Hematopoietic multipotent progenitor cell (in vitro differentiated cells): ENCODE results near the gene SARDH. TPM values are rescaled to one million over a fixed set of nuclear protein-coding genes. Genes with fewer than 3 reads are reported as not detected.
"Not testable (repeated sequence)": the region's sequence is repeated elsewhere in the genome, so short reads cannot be mapped to it uniquely, and the experiment has no call there.

Source experiments
- DNase-seq, 3 donors: peaks; one replicate each; pipeline ENCODE4 v3.0.0-alpha.2; 2011 to 2015; ENCODE audit warnings: low read depth in 2 of 3, low spot score in 2 of 3
- total RNA-seq: library from RNA; depleted of rRNA; stranded (reverse); fragments of >200 nt; gene quantifications from one replicate; pipeline ENCODE4 v1.2.3, GENCODE V29; 2012

The SARDH gene
- total RNA-seq, 1 donor = 10.5 TPM

GRCh38 chr9:133761641-133762248 is 23.6 kb upstream of the SARDH start:
- DNase-seq = no peak

DNA sequence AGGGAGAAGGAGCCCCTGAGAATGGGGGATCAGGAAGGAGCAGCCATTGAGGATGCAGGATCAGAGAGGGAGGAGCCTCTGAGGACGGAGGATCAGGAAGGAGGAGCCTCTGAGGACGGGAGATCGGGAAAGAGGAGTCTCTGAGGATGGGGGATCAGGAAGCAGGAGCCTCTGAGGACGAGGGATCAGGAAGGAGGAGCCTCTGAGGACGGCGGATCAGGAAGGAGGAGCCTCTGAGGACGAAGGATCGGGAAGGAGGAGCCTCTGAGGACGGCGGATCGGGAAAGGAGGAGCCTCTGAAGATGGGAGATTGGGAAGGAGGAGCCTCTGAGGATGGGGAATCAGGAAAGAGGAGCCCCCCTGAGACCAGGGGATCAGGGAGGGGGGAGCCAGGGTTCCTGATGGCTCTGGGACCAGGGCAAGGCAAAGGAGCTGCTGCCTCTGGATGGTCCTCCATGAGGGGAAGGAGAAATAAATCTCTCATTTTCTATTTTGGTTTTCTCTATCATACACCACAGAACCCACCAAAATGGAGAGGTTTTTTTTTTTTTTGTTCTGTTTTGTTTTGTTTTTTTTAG is 22.6 kb upstream of the SARDH start:
- no peak for DNase-seq

GRCh38 chr9:133759946-133760345 is 21.8 kb upstream of the SARDH start:
- DNase-seq = no peak

DNA sequence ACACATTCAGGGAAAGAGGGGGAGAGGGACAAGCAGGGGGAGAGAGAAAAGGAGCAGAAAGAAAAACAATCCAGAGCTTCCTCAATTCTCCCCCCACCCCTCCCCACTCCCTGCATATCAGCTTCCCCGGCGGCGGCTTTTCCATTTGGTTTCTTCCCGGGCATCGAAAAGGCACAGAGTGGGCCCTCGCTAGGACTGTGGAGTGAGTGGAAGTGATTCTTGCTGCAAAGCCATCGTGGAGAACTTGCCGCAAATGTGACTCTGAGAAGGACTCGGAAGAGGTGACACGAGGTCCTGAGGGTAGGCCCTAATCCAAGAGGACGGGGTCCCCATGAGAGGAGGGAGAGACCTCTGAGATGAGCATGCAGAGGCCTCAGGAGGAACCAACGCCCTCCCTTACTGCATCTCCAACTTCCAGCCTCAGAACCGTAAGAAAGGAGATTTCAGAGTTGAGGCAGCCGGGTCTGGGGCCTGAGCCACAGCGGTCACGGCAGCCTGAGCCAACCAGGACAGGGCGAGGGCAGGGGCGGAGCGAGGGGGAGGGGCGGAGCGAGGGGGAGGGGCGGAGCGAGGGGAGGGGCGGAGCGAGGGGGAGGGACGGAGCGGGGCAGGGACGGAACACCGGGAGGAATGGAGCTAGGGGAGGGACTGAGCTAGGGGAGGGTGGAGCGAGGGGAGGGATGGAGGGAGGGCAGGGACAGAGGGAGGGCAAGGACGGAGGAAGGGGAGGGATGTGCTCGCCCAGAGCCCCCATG is 21.2 kb upstream of the SARDH start:
- no peak for DNase-seq

DNA sequence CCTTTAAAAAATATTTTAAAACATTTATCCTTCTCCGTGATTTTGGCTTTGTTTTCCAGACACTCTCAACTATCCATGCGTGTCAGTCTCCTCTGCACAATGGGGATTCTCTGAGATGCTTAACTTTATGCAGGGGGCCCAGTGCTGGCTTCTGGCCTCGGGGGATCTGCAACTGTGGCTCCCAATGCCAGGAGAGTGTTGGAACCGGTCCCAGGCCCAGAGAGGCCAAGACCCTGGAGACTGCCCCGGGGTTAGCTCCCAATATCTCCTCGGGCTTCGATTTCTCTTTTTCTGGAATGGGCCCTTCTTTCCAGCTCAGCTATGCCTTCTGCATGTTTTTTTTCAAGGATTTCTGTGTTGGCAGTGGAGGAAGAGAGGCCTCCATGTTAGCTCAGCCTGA is 20.1 kb upstream of the SARDH start:
- no peak for DNase-seq

DNA sequence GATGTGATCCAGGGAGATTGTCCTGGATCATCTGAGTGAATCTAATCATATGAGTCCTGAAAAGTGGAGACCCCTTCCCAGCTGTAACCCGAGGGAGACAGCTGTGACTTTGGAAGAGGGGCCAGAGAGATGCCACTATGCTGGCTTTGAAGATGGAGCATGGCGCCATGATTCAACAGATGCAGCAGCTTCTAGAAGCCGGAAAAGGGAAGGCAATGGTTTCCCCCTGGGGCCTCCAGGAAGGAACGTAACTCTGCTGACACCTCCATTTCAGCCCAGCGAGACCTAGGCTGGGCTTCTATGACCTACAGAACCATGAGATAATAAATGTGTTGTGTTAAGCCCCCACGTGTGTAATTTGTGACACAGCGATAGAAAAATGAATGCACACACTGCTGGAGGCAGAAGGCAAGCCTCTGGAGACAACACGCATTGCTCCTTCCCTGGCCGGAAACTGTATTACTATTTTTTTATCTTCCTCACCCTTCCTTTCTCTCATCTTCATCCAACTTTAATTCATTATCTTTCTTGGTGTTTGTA is 16.6 kb upstream of the SARDH start:
- no peak for DNase-seq

DNA sequence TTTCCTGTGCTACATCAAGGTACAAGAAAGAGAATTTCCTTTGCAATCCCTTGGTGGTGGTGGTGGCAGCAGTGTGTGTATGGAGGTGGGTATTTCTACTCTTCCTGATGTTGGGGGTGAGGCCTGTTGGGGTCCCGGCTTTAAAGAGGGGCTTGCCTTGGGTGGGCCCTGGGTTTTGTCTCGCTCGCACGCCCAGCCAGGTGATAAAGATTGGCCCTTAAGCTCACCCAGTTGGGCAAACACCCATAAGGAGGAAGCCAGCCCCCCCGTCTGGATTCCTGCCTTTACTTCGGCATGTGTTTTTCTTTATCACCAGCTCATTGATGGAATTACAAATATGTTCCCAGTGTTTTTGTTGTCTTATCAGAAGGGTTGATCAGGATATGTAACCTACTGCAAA is 16.0 kb upstream of the SARDH start:
- DNase-seq = no peak

DNA sequence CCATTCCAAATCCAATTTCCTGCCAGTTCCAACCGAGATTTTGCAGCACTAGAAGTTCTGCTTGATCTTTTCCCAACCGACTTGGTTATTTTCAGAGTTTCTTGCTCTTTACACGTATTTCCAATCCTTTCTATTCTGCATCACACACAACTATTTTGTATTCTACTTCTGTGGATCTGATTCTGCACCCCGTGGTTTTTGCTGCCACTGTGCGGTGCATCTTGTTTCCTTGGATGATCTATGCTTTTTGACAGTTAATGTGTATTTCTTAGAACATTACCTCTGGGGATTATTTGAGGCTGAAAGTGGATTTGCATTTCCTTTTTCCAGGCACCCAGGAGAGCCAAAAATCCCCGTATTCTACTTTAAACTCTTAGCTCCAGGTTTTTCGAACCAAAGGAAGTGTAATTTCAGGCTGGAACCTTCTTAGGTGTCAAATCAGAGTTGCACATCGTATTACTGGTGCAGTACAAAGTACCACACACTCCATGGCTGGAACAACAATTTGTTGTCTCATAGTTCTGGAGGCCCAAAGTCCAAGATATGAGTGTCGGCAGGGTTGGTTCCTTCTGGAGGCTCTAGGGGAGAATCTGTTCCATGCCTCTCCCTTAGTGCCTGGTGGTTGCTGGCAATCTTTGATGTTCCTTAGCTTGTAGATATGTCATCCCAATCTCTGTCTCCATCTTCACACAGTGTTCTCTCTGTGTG is 14.7 kb upstream of the SARDH start:
- DNase-seq = no peak

- no peak for DNase-seq
Measured at GRCh38 chr9:133750982-133751649, 13.0 kb upstream of the SARDH start.

DNA sequence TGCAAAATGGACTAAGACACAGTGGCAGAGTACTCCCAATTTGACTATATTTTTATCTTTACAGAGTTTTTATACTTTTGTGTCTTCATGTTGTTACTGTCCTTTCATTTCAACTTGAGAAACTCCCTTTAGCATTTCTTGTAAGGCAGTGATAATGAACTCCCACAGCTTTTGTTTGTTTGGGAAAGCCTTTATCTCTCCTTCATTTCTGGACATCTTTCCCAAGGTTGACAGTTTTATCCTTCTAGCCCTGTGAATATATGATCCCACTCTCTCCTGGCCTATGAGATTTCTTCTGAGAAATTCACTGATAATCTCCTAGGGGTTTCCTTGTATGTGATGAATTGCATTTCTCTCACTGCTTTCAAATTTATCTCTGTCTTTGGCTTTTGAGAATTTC is 9.2 kb upstream of the SARDH start:
- DNase-seq = no peak

DNA sequence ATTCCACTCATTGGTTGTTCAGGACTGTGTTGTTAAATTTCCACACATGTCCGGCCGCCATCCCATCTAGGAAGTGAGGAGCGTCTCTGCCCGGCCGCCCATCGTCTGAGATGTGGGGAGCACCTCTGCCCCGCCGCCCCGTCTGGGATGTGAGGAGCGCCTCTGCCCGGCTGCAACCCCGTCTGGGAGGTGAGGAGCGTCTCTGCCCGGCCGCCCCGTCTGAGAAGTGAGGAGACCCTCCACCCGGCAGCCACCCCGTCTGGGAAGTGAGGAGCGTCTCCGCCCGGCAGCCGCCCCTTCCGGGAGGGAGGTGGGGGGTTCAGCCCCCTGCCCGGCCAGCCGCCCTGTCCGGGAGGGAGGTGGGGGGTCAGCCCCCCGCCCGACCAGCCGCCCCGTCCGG is 6.4 kb upstream of the SARDH start:
- DNase-seq = not testable (repeated sequence)

DNA sequence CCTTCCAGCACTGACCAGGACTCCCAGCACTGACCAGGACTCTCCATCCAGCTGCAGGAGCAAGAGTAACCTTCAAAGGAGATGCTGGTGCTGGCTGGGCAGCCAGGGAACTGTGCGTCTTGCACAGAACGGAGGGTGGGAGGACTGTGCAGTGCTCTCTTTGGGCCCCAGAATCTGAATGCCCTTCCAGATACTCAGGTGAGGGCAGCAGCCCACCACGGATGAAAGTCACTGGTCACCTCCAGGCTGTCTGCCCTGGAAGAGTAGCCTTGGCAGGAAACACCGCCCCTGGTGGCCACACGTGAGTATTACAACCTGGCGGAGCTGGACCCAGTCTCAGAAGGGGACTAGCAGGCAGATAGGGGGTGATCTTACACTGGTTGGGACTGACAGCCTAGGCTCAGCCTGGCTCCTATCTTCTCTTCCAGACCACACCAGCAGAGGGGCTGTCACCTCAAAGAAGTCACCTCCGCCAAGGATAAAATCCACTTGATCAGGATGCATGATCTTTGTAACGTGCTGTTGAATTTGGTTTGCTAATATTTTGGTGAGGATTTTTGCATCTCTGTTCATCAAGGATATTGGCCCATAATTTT is 4.8 kb upstream of the SARDH start:
- DNase-seq = peak; percentile 56 to 76 (median 71)

DNA sequence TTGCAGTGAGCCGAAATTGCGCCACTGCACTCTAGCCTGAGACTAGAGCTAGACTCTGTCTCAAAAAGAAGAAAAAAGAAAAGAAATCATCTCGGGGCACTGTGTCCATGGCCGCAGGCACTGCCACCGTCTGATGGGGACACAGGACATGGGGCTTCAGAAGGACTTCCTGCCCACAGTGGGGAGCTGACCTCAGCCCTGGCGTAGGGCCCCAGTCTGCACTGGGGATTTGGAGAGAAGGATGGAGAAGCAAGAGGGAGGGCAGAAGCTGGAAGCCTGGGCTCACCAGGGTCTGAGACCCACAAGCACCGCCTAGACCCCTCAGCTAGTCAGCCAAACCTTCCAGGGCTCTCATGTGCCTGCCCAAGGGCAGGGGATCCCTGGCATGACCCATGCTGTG is 4.1 kb upstream of the SARDH start:
- DNase-seq = no peak

DNA sequence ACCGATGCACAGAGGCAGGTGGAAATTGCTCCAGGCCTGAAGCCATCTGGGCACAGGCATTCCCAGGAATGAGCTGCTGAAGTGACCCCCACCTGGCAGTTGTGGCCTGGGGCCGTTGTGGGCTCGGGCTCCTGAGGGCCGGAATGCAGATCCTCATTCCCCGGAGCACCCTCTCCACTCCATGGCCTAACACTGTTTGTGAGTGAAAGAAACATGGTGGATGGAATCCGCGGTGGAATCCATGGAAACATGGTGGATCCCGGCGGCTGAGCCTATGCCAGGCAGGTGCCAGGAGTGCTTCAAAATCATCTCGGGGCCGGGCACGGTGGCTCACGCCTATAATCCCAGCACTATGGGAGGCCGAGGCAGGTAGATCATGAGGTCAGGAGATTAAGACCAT is 3.6 kb upstream of the SARDH start:
- no peak for DNase-seq

DNA sequence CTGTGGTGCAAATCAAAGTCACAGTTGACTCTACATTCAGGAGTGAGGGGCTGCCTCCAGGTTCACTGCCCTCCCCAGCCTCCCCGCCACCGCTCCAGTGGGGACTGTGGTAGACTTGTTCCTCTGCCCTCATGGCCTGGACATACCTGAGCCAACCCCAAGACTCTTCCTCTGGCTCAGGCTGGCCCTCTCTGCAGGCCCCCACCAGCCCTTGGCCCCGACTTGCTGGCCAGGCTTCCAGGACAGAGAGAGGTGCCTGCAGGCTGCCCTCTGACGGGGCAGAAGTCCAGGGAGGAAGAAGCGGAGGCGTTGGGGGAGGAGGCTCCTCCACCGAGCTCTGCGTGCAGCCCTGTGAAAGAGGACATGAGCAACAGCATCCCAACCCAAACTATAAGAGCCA is 2.8 kb upstream of the SARDH start:
- no peak for DNase-seq

DNA sequence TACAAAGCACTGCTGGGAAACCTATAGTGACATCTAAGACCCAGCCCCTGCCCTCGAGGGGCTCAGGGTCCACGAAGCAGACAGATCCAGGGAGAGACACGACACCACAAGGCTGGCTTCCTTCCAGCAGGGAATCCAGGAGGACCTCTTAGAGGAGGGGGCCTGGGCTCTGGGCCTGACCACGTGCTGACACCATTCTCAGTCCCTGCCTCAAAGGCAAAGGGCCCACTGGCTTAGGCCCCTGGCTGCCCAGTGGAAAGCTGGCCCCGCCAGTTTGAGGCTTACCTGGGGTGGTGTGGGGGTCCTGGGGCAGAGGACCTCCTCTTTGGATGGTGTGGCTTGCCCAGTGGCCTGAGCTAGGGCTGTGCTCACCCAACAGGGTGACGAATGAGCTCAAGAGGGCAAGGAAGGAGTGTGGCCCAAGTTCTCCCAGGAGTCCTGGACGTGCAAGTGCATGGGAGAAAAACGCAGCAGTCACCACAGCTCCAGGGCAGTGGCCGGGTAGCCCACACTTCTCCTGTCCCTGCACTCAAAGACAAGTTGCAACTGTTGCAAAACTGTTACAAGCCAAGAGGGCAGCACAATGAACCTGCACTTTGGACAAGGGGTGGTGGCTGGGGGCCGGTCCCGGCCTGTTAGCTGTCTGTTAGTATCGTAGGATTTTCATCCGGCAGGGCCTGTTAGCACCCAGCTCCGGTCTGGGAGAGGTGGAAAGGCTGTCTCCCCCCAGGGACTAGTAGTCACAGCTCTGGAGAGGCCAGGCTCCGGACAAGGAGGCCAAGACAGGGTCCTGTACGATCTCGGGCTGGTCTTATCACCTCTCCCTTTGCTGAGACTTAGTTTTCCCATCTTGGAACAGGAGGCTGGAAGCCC is 1.5 kb upstream of the SARDH start:
- DNase-seq = no peak

- no peak for DNase-seq
Measured at GRCh38 chr9:133738640-133739225, 581 bp upstream of the SARDH start.

DNA sequence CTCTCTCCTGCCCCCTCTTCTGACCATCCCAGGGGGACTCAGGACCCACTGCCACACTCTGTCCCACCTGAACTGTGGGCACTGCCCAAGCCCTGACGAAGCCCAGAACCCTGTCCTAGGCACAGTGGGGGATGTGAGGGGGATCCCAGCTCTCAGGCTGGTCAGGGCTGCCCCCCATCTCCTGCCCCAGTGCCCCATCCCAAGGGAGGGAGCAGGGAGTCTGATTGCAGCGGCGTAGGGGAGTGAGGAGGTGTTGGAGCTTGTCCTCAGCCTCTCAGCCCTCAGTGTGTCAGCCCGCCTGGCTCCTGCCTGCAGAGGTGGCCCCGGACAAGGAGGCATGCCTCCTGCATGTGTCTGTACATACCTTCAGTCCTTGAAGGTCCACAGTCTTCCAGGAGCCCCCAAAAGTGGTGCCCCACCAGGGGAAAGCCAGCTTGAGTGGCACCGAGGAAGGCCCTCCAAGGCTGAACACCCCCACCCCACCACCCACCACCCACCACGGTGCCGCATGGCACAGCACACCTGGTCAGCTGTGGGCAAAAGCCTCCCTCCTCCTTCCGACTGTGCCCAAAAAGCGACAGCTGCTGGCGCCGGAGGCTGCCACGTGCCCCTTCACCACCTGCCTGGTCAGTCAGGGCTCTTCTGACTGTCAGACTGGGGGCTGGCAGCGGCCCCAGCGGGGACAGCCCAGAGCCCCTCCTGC is 930 bp downstream of the SARDH start:
- DNase-seq = no peak
